Mesendoderm (in vitro differentiated cells): ENCODE measurements around the gene DTNB.

Experiments
- DNase-seq: peaks from one replicate; pipeline ENCODE4 v3.0.0; 2013
- H2AK5ac ChIP-seq: 2 replicates; pipeline ENCODE4 v1.6.1; 2013; ENCODE audit warnings: low read length, inconsistent platforms
- H2BK120ac ChIP-seq: 2 replicates; pipeline ENCODE4 v1.6.1; 2013; ENCODE audit warnings: low read depth, mild to moderate bottlenecking, low read length, moderate library complexity, mixed read lengths
- H2BK15ac ChIP-seq: replicated peaks from 2 replicates; pipeline ENCODE4 v1.6.1; 2013; ENCODE audit warnings: low read depth, mild to moderate bottlenecking, moderate library complexity
- H2BK5ac ChIP-seq: 2 replicates; pipeline ENCODE4 v1.6.1; 2013; ENCODE audit warnings: low read length, inconsistent platforms
- H3K18ac ChIP-seq: 2 replicates; pipeline ENCODE4 v1.6.1; 2013; ENCODE audit warnings: mild to moderate bottlenecking, low read length, mixed read lengths
- H3K23ac ChIP-seq: one replicate; pipeline ENCODE4 v1.6.1; 2013; ENCODE audit warnings: low read length
- H3K27ac ChIP-seq: 2 replicates; pipeline ENCODE4 v1.5.1; 2013; ENCODE audit warnings: low read depth, mild to moderate bottlenecking, inconsistent platforms, low read length, moderate library complexity
- H3K27me3 ChIP-seq: 2 replicates; pipeline ENCODE4 v1.6.1; 2013; ENCODE audit warnings: low read length, control low read depth, mild to moderate bottlenecking, inconsistent platforms; ENCODE audit not compliant: insufficient read depth, poor library complexity
- H3K36me3 ChIP-seq: 2 replicates; pipeline ENCODE4 v1.6.1; 2013; ENCODE audit warnings: low read length, inconsistent platforms; ENCODE audit not compliant: control insufficient read depth, insufficient read depth
- H3K4ac ChIP-seq: one replicate; pipeline ENCODE4 v1.6.1; 2013; ENCODE audit warnings: low read depth, mild to moderate bottlenecking, low read length, moderate library complexity
- H3K4me1 ChIP-seq: 2 replicates; pipeline ENCODE4 v1.6.1; 2013; ENCODE audit warnings: low read depth, low read length, inconsistent platforms; ENCODE audit not compliant: control insufficient read depth
- H3K4me2 ChIP-seq: 2 replicates; pipeline ENCODE4 v1.6.1; 2013; ENCODE audit warnings: low read length
- H3K4me3 ChIP-seq: 2 replicates; pipeline ENCODE4 v1.5.1; 2013; ENCODE audit warnings: mild to moderate bottlenecking, low read length
- H3K56ac ChIP-seq: one replicate; pipeline ENCODE4 v1.6.1; 2013; ENCODE audit warnings: low read length
- H3K79me1 ChIP-seq: 2 replicates; pipeline ENCODE4 v1.6.1; 2013; ENCODE audit warnings: low read length, inconsistent platforms
- H3K79me2 ChIP-seq: 2 replicates; pipeline ENCODE4 v1.6.1; 2013; ENCODE audit warnings: mild to moderate bottlenecking, low read length; ENCODE audit not compliant: control insufficient read depth, insufficient read depth
- H3K9ac ChIP-seq: 2 replicates; pipeline ENCODE4 v1.6.1; 2013; ENCODE audit warnings: low read length, inconsistent platforms
- H4K5ac ChIP-seq: one replicate; pipeline ENCODE4 v1.6.1; 2013; ENCODE audit warnings: low read length
- H4K8ac ChIP-seq: one replicate; pipeline ENCODE4 v1.6.1; 2013; ENCODE audit warnings: low read depth, mild to moderate bottlenecking, control low read depth, low read length, moderate library complexity
- WGBS: extraction: QIAGEN DNeasy Blood & Tissue Kit; methylation state at CpG from one replicate; pipeline ENCODE4 v1.1.7; 2013; ENCODE audit warnings: low lambda C conversion rate, missing lambda C conversion rate; ENCODE audit not compliant: insufficient coverage; ENCODE audit errors: extremely low coverage; 5-methylcytosine and 5-hydroxymethylcytosine counted together

The DTNB gene

DNA sequence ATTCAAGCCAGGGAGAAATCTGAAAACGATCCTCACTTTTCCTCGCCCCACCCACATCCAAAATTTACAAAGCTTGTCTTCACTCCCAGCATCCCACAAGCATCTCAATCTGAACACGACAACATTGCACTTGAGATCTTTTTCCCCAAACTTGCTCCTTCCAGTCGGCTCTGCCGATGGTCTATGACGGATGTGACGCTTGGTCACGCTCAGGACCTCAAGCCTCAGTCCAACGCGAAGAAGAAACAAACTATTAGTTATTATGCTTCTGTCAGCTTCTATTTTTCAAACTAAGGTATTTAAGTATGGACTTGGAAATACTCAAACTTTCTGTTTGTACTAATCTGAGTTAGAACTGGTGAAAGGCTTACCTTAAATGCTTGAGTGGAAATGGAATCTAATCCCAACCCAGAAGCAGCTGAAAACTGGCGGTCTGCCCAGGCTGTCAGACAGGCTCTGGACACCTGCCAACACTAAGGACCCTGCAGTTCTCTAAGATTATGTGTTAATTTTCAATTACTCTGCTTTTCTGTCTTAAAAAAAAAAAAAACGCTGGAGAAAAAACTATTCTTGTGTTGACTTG lies 199.5 kb downstream of the DTNB start:
- Histone ChIP-seq H3K36me3 (no peaks in the 10 kb centered on the region), H3K23ac (no peak overlapping the region), H4K5ac (no peak overlapping the region), H3K9ac (no peak overlapping the region), H3K4me2 (no peak overlapping the region), H2BK5ac (no peak overlapping the region), H2BK15ac (no peak overlapping the region), H3K4me1 (no peaks in the 10 kb centered on the region), H3K4me3 (no peak overlapping the region), H3K79me2 (no peaks in the 10 kb centered on the region), H3K27me3 (no peaks in the 10 kb centered on the region), H3K27ac (no peak overlapping the region), H3K79me1 (no peaks in the 10 kb centered on the region), H3K18ac (no peak overlapping the region), H2AK5ac (no peak overlapping the region), H4K8ac (no peak overlapping the region), H2BK120ac (no peak overlapping the region), H3K4ac (no peak overlapping the region), H3K56ac (no peak overlapping the region)
- no CpG with 5 or more reads among the region's 12 CpGs for WGBS
- no peak for DNase-seq

GRCh38 chr2:25473131-25473530 lies 200.2 kb downstream of the DTNB start:
- no peaks in the 10 kb centered on the region for H3K79me1 ChIP-seq
- H3K4me3 ChIP-seq: no peak overlapping the region
- H3K23ac ChIP-seq: no peak overlapping the region
- no peak overlapping the region for H2BK120ac ChIP-seq
- no peak overlapping the region for H3K9ac ChIP-seq
- WGBS: no CpG with 5 or more reads among the region's 1 CpG
- no peak overlapping the region for H2BK5ac ChIP-seq
- H3K56ac ChIP-seq: no peak overlapping the region
- no peaks in the 10 kb centered on the region for H3K36me3 ChIP-seq
- no peaks in the 10 kb centered on the region for H3K27me3 ChIP-seq
- no peaks in the 10 kb centered on the region for H3K4me1 ChIP-seq
- no peak overlapping the region for H2BK15ac ChIP-seq
- no peak overlapping the region for H3K18ac ChIP-seq
- H2AK5ac ChIP-seq: no peak overlapping the region
- no peak overlapping the region for H4K8ac ChIP-seq
- no peak overlapping the region for H4K5ac ChIP-seq
- no peak overlapping the region for H3K4me2 ChIP-seq
- H3K79me2 ChIP-seq: no peaks in the 10 kb centered on the region
- no peak overlapping the region for H3K4ac ChIP-seq
- no peak for DNase-seq
- H3K27ac ChIP-seq: no peak overlapping the region

DNA sequence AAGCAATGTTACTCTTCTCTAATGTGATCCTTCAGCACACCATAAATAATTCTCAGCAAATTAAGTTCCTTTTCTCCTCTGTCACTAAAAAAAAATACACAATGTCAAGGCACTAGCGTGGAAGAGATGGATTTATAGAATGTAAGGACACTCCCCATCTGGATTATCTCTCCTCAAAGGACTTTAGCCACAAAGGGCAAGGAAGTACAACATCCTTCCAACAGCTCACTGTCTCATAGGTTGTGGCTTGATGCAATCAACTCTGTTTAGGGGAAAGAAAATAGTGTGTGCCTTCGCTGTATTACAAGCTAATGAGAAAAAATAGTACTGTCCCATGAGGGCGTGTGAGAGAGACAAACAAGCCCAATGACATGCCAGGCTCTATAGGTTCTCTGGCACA lies 202.6 kb downstream of the DTNB start:
- no peaks in the 10 kb centered on the region for H3K79me2 ChIP-seq
- H3K23ac ChIP-seq: no peak overlapping the region
- H3K4me2 ChIP-seq: no peak overlapping the region
- no peak overlapping the region for H3K9ac ChIP-seq
- H3K56ac ChIP-seq: no peak overlapping the region
- H2BK5ac ChIP-seq: no peak overlapping the region
- H3K4ac ChIP-seq: no peak overlapping the region
- H3K27ac ChIP-seq: no peak overlapping the region
- no peaks in the 10 kb centered on the region for H3K36me3 ChIP-seq
- H2BK15ac ChIP-seq: no peak overlapping the region
- no peaks in the 10 kb centered on the region for H3K4me1 ChIP-seq
- H3K4me3 ChIP-seq: no peak overlapping the region
- no peak overlapping the region for H3K18ac ChIP-seq
- DNase-seq: no peak
- no peak overlapping the region for H4K5ac ChIP-seq
- no peaks in the 10 kb centered on the region for H3K27me3 ChIP-seq
- no CpG with 5 or more reads among the region's 3 CpGs for WGBS
- no peak overlapping the region for H2BK120ac ChIP-seq
- H4K8ac ChIP-seq: no peak overlapping the region
- no peaks in the 10 kb centered on the region for H3K79me1 ChIP-seq
- H2AK5ac ChIP-seq: no peak overlapping the region

DNA sequence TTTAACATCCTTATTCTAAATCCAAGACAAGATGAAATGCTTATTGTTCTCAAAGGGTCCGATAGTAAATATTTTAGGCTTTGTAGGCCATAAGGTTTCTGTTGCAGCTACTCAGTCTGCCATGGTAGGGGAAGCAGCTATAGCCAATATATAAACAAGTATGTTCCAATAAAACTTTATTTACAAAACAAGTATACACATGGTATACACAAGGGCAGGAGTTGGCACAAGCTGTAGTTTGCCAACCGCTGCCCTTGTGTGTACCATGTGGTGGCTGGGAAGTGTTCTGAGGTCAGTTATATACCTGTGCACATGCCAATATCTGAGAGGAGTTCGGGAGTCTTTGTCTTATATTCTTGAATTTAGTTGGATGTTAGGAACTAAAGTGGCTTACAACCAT lies 205.6 kb downstream of the DTNB start:
- no peak overlapping the region for H2BK5ac ChIP-seq
- no peaks in the 10 kb centered on the region for H3K36me3 ChIP-seq
- no peak overlapping the region for H3K23ac ChIP-seq
- DNase-seq: no peak
- no peak overlapping the region for H3K9ac ChIP-seq
- H4K8ac ChIP-seq: no peak overlapping the region
- no CpG with 5 or more reads among the region's 3 CpGs for WGBS
- H3K4ac ChIP-seq: no peak overlapping the region
- no peak overlapping the region for H2BK15ac ChIP-seq
- no peak overlapping the region for H3K4me3 ChIP-seq
- H3K27ac ChIP-seq: no peak overlapping the region
- no peaks in the 10 kb centered on the region for H3K79me1 ChIP-seq
- H4K5ac ChIP-seq: no peak overlapping the region
- H3K56ac ChIP-seq: no peak overlapping the region
- H2AK5ac ChIP-seq: no peak overlapping the region
- H3K4me2 ChIP-seq: no peak overlapping the region
- no peaks in the 10 kb centered on the region for H3K79me2 ChIP-seq
- no peak overlapping the region for H2BK120ac ChIP-seq
- H3K18ac ChIP-seq: no peak overlapping the region
- H3K27me3 ChIP-seq: no peaks in the 10 kb centered on the region
- H3K4me1 ChIP-seq: no peaks in the 10 kb centered on the region

GRCh38 chr2:25462021-25462420 lies 211.4 kb downstream of the DTNB start:
- H2BK120ac ChIP-seq: no peak overlapping the region
- H3K27ac ChIP-seq: no peak overlapping the region
- H3K18ac ChIP-seq: no peak overlapping the region
- no peak overlapping the region for H4K8ac ChIP-seq
- no peak overlapping the region for H3K9ac ChIP-seq
- H3K56ac ChIP-seq: no peak overlapping the region
- no peaks in the 10 kb centered on the region for H3K4me1 ChIP-seq
- no peak overlapping the region for H2BK15ac ChIP-seq
- H3K4me2 ChIP-seq: no peak overlapping the region
- H2AK5ac ChIP-seq: no peak overlapping the region
- H3K79me2 ChIP-seq: no peaks in the 10 kb centered on the region
- H2BK5ac ChIP-seq: no peak overlapping the region
- H3K79me1 ChIP-seq: no peaks in the 10 kb centered on the region
- H3K4me3 ChIP-seq: no peak overlapping the region
- no peak overlapping the region for H3K4ac ChIP-seq
- WGBS: no CpG with 5 or more reads among the region's 6 CpGs
- no peak for DNase-seq
- H3K27me3 ChIP-seq: no peaks in the 10 kb centered on the region
- no peak overlapping the region for H3K23ac ChIP-seq
- no peaks in the 10 kb centered on the region for H3K36me3 ChIP-seq
- no peak overlapping the region for H4K5ac ChIP-seq

GRCh38 chr2:25460261-25460905 lies 213.0 kb downstream of the DTNB start:
- Histone ChIP-seq H3K4me1 (no peaks in the 10 kb centered on the region), H2BK15ac (no peak overlapping the region)
- no CpG with 5 or more reads among the region's 7 CpGs for WGBS

More at GRCh38 chr2:25460261-25460905, 213.0 kb downstream of the DTNB start:
- no peak overlapping the region for H2BK5ac ChIP-seq
- no peak overlapping the region for H3K27ac ChIP-seq
- H4K8ac ChIP-seq: no peak overlapping the region
- no peak overlapping the region for H3K4ac ChIP-seq
- no peak overlapping the region for H3K4me2 ChIP-seq
- no peaks in the 10 kb centered on the region for H3K36me3 ChIP-seq
- no peaks in the 10 kb centered on the region for H3K27me3 ChIP-seq
- H3K23ac ChIP-seq: no peak overlapping the region
- H2BK120ac ChIP-seq: no peak overlapping the region
- no peaks in the 10 kb centered on the region for H3K79me1 ChIP-seq
- no peak for DNase-seq
- no peak overlapping the region for H3K56ac ChIP-seq
- H3K9ac ChIP-seq: no peak overlapping the region
- no peak overlapping the region for H3K4me3 ChIP-seq
- H3K79me2 ChIP-seq: no peaks in the 10 kb centered on the region
- no peak overlapping the region for H3K18ac ChIP-seq
- H4K5ac ChIP-seq: no peak overlapping the region
- H2AK5ac ChIP-seq: no peak overlapping the region
